ENCODE results near the gene ZNF627.
A peak's percentile ranks its signal among the peaks of the same experiment; 100 is the strongest.

The ZNF627 gene

GRCh38 chr19:11597202-11598102, at the start of gene ZNF627:
ZNF627 (plus strand) TSS chr19:11597483; CDS start chr19:11597628, 145 bp downstream.
- Histone ChIP-seq H3K4me1 (ENCODE audit: control insufficient read depth, insufficient read depth, low read length) (no peaks in the 10 kb centered on the region), H3K27me3 (ENCODE audit: control insufficient read depth, insufficient read depth, low read length) (no peaks in the 10 kb centered on the region), H3K27ac (ENCODE audit: low read depth, low read length) (peak within 1 kb of the TSS; percentile 95), H3K4me3 (ENCODE audit: low read depth, low read length) (peak within 1 kb of the TSS; percentile 87), H3K9ac (ENCODE audit: low read length) (peak within 1 kb of the TSS; percentile 97), H3K36me3 (ENCODE audit: control insufficient read depth, insufficient read depth, low read length) (peaks cover 23% of the 10 kb centered on the region), H3K9me3 (ENCODE audit: control insufficient read depth, insufficient read depth, low read depth, low read length) (peaks cover 10% of the 10 kb centered on the region; the same call in 1 of the 2 replicates)

- no peak overlapping the region for H3K4me3 ChIP-seq (ENCODE audit: low read depth, low read length)
- no peaks in the 10 kb centered on the region for H3K9me3 ChIP-seq (ENCODE audit: control insufficient read depth, insufficient read depth, low read depth, low read length)
- peaks cover 39% of the 10 kb centered on the region for H3K36me3 ChIP-seq (ENCODE audit: control insufficient read depth, insufficient read depth, low read length)
- H3K4me1 ChIP-seq (ENCODE audit: control insufficient read depth, insufficient read depth, low read length): peaks cover 3% of the 10 kb centered on the region; the same call in 1 of the 2 replicates
- H3K27me3 ChIP-seq (ENCODE audit: control insufficient read depth, insufficient read depth, low read length): no peaks in the 10 kb centered on the region
- no peak overlapping the region for H3K9ac ChIP-seq (ENCODE audit: low read length)
- H3K27ac ChIP-seq (ENCODE audit: low read depth, low read length): no peak overlapping the region
These were observed 49.2 kb upstream of the ZNF627 start for GRCh38 chr19:11547929-11548700.

GRCh38 chr19:11549386-11549953, 47.8 kb upstream of the ZNF627 start:
- no peak overlapping the region for H3K9ac ChIP-seq (ENCODE audit: low read length)
- H3K36me3 ChIP-seq (ENCODE audit: control insufficient read depth, insufficient read depth, low read length): peaks cover 49% of the 10 kb centered on the region

DNA sequence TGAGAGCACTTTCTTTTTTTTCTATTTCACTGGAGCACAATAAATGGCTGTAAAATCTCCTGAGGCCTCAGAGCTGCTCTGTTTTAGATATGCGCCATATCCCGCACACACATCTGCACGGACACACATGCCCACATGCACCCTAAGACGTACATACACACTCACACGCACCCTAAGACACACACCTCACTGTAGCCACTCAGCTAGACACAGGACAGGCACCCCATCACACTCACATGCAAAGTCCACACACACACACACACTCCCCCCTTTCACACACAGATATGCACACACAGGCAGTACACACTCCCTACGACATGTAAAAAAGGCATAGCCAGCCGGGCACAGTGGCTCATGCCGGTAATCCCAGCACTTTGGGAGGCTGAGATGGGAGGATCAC, 47.0 kb upstream of the ZNF627 start:
- H3K9ac ChIP-seq (ENCODE audit: low read length): no peak overlapping the region
- H3K27me3 ChIP-seq (ENCODE audit: control insufficient read depth, insufficient read depth, low read length): no peaks in the 10 kb centered on the region
- peaks cover 3% of the 10 kb centered on the region; the same call in 1 of the 2 replicates for H3K4me1 ChIP-seq (ENCODE audit: control insufficient read depth, insufficient read depth, low read length)
- H3K36me3 ChIP-seq (ENCODE audit: control insufficient read depth, insufficient read depth, low read length): peaks cover 51% of the 10 kb centered on the region
- no peaks in the 10 kb centered on the region for H3K9me3 ChIP-seq (ENCODE audit: control insufficient read depth, insufficient read depth, low read depth, low read length)
- H3K27ac ChIP-seq (ENCODE audit: low read depth, low read length): no peak overlapping the region
- H3K4me3 ChIP-seq (ENCODE audit: low read depth, low read length): no peak overlapping the region

More at GRCh38 chr19:11549386-11549953, 47.8 kb upstream of the ZNF627 start:
- Histone ChIP-seq H3K4me3 (ENCODE audit: low read depth, low read length) (no peak overlapping the region), H3K9me3 (ENCODE audit: control insufficient read depth, insufficient read depth, low read depth, low read length) (no peaks in the 10 kb centered on the region), H3K27me3 (ENCODE audit: control insufficient read depth, insufficient read depth, low read length) (no peaks in the 10 kb centered on the region), H3K27ac (ENCODE audit: low read depth, low read length) (no peak overlapping the region), H3K4me1 (ENCODE audit: control insufficient read depth, insufficient read depth, low read length) (peaks cover 3% of the 10 kb centered on the region; the same call in 1 of the 2 replicates)

DNA sequence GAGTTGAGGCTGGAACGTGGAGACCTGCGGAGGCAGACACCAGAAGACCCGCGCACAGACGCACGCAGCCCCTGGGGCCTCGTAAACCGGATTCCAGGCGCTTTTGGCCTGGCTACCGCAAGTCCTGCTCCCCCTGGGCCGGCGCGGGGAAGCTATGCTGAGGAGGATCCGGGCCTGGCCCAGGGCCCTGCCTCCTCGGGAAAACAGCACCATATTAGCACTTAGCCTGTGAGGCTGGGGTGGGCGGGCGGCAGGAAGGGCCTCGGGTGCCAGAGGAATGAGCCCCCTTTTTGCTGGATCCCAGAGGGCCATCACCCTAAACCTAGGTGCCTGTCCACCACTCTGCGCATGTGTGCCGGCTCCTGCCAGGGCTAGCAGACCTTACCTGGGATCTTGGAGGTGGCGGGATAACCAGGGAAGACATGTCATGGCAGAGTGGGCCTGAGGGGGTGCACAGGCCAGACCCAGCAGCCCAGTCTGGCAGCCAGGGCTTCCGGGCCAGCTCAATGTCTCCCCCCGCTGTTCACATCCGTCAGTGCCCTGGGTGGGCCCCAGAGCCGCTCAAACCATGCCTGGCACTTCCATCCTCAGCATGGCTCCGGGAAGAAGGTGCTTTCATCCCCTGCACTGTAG, 45.6 kb upstream of the ZNF627 start:
- H3K27ac ChIP-seq (ENCODE audit: low read depth, low read length): no peak overlapping the region
- no peak overlapping the region for H3K9ac ChIP-seq (ENCODE audit: low read length)
- H3K36me3 ChIP-seq (ENCODE audit: control insufficient read depth, insufficient read depth, low read length): peaks cover 54% of the 10 kb centered on the region
- no peak overlapping the region for H3K4me3 ChIP-seq (ENCODE audit: low read depth, low read length)
- H3K27me3 ChIP-seq (ENCODE audit: control insufficient read depth, insufficient read depth, low read length): no peaks in the 10 kb centered on the region
- H3K9me3 ChIP-seq (ENCODE audit: control insufficient read depth, insufficient read depth, low read depth, low read length): no peaks in the 10 kb centered on the region
- H3K4me1 ChIP-seq (ENCODE audit: control insufficient read depth, insufficient read depth, low read length): no peaks in the 10 kb centered on the region

DNA sequence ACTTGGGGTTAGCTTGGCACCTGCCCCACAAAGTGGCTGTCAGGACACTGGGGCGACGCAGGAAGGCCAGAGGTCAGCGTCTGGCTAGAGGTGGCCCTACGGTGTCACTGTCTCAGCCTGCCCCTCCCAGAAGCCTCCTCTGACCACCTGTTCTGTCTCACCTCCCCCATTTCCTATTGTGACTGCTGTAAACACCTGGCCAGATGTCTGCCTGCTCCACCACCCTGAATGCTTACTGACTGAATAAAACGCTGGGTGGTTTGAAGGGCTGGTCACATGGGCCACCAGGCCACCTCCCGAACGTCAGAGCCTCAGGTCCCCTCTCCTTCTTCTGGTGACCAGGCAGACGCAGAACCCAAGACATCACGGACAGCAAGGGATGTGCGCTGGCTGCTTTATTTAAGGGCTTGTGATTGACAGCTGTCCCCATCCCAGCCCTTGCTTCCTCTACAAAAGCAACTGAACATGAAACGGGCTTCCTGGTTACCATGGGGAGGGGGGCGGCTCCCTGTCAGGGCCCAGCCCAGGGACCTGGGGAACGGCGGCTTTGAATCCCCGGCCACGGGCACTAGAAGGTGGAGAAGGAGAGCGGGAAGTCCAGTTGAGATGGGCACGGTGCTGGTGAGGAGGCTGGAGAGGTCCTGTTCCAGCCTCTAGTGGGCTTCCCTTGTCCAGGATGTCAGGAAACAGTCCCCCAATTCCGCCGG, 44.5 kb upstream of the ZNF627 start:
- Histone ChIP-seq H3K36me3 (ENCODE audit: control insufficient read depth, insufficient read depth, low read length) (peaks cover 49% of the 10 kb centered on the region), H3K9ac (ENCODE audit: low read length) (no peak overlapping the region), H3K27ac (ENCODE audit: low read depth, low read length) (no peak overlapping the region), H3K4me3 (ENCODE audit: low read depth, low read length) (no peak overlapping the region), H3K4me1 (ENCODE audit: control insufficient read depth, insufficient read depth, low read length) (peaks cover 1% of the 10 kb centered on the region), H3K9me3 (ENCODE audit: control insufficient read depth, insufficient read depth, low read depth, low read length) (no peaks in the 10 kb centered on the region), H3K27me3 (ENCODE audit: control insufficient read depth, insufficient read depth, low read length) (no peaks in the 10 kb centered on the region)

DNA sequence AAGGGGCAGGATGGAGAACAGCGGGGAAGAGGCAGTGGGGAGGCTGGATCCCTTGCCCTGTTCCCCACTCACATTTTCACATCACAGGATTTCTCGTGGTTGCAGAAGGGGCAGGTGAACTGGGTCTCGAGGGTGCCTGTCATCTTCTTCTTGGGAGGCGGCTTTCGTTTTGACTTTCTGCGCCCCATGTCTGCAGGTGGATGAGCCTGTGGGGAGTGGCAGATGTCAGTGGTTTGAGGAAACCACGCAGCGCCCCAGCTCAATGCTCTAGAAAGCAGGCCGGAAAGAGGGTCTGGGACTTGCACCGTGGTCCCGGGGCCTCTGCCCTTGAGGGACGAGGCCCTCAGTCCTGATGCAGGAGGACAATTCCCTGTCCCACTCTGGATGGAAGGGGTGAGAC, 43.1 kb upstream of the ZNF627 start:
- H3K4me3 ChIP-seq (ENCODE audit: low read depth, low read length): no peak overlapping the region
- no peak overlapping the region for H3K9ac ChIP-seq (ENCODE audit: low read length)
- H3K36me3 ChIP-seq (ENCODE audit: control insufficient read depth, insufficient read depth, low read length): peaks cover 42% of the 10 kb centered on the region
- no peaks in the 10 kb centered on the region for H3K27me3 ChIP-seq (ENCODE audit: control insufficient read depth, insufficient read depth, low read length)
- no peaks in the 10 kb centered on the region for H3K9me3 ChIP-seq (ENCODE audit: control insufficient read depth, insufficient read depth, low read depth, low read length)
- H3K4me1 ChIP-seq (ENCODE audit: control insufficient read depth, insufficient read depth, low read length): peaks cover 4% of the 10 kb centered on the region
- no peak overlapping the region for H3K27ac ChIP-seq (ENCODE audit: low read depth, low read length)

GRCh38 chr19:11555246-11555645, 42.0 kb upstream of the ZNF627 start:
- H3K36me3 ChIP-seq (ENCODE audit: control insufficient read depth, insufficient read depth, low read length): peaks cover 33% of the 10 kb centered on the region
- H3K9ac ChIP-seq (ENCODE audit: low read length): no peak overlapping the region
- no peaks in the 10 kb centered on the region for H3K9me3 ChIP-seq (ENCODE audit: control insufficient read depth, insufficient read depth, low read depth, low read length)
- H3K4me1 ChIP-seq (ENCODE audit: control insufficient read depth, insufficient read depth, low read length): peaks cover 4% of the 10 kb centered on the region
- H3K27ac ChIP-seq (ENCODE audit: low read depth, low read length): no peak overlapping the region
- no peak overlapping the region for H3K4me3 ChIP-seq (ENCODE audit: low read depth, low read length)
- no peaks in the 10 kb centered on the region for H3K27me3 ChIP-seq (ENCODE audit: control insufficient read depth, insufficient read depth, low read length)

GRCh38 chr19:11556634-11557420, 40.5 kb upstream of the ZNF627 start:
- Histone ChIP-seq H3K36me3 (ENCODE audit: control insufficient read depth, insufficient read depth, low read length) (peaks cover 32% of the 10 kb centered on the region), H3K9me3 (ENCODE audit: control insufficient read depth, insufficient read depth, low read depth, low read length) (no peaks in the 10 kb centered on the region), H3K27me3 (ENCODE audit: control insufficient read depth, insufficient read depth, low read length) (no peaks in the 10 kb centered on the region), H3K27ac (ENCODE audit: low read depth, low read length) (no peak overlapping the region), H3K4me1 (ENCODE audit: control insufficient read depth, insufficient read depth, low read length) (peaks cover 4% of the 10 kb centered on the region), H3K4me3 (ENCODE audit: low read depth, low read length) (no peak overlapping the region), H3K9ac (ENCODE audit: low read length) (no peak overlapping the region)

All from HUES6 (cell line).